Astrocyte of the cerebellum (primary cell): Measurements from ENCODE around the gene SEMG1.

ENCODE experiments used
- DNase-seq: peaks from one replicate; pipeline ENCODE4 v3.0.0-alpha.2; 2011; ENCODE audit warnings: low read depth
- H3K4me3 ChIP-seq: 2 replicates; pipeline ENCODE4 v1.5.1; 2011; ENCODE audit warnings: mild to moderate bottlenecking, low read depth, low read length, moderate library complexity
- in situ Hi-C: cut with HindIII; loops from 2 replicates; pipeline ENCODE4 v1.10.0; 2017; ENCODE audit warnings: low sequenced_read_pairs
- TF ChIP-seq, protein P1 (sequence below): IDR thresholded peaks from 2 replicates; pipeline ENCODE4 v1.5.1; 2012; ENCODE audit warnings: low read length, low read depth, moderate library complexity, mild to moderate bottlenecking; ENCODE audit errors: missing control alignments

Gene SEMG1, protein sequence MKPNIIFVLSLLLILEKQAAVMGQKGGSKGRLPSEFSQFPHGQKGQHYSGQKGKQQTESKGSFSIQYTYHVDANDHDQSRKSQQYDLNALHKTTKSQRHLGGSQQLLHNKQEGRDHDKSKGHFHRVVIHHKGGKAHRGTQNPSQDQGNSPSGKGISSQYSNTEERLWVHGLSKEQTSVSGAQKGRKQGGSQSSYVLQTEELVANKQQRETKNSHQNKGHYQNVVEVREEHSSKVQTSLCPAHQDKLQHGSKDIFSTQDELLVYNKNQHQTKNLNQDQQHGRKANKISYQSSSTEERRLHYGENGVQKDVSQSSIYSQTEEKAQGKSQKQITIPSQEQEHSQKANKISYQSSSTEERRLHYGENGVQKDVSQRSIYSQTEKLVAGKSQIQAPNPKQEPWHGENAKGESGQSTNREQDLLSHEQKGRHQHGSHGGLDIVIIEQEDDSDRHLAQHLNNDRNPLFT

DNA sequence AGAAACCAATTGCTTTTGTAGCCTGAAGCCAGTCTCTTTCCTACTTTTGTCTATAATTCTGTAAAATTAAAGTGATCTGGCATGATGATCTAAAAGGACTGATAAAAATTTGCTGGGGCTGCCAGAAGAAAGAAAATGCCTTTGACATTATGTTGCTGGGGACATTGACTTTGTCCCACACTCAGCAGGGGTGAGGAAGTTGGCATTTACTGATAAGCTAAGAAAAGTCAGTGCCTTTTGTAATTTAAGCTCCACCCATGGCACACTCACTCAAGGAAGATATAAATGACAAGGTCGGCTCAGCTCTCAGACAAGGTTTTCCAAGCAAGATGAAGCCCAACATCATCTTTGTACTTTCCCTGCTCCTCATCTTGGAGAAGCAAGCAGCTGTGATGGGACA lies at the start of gene SEMG1:
Gene SEMG1, plus strand, starts transcription at position 309 of the 400 bp plus-strand sequence. Its CDS starts 21 bp downstream, at position 330.
- H3K4me3 ChIP-seq: no peak within 1 kb of the TSS
- no peak for DNase-seq
- in situ Hi-C loops: no loop called here
- TF ChIP-seq, protein P1, sequence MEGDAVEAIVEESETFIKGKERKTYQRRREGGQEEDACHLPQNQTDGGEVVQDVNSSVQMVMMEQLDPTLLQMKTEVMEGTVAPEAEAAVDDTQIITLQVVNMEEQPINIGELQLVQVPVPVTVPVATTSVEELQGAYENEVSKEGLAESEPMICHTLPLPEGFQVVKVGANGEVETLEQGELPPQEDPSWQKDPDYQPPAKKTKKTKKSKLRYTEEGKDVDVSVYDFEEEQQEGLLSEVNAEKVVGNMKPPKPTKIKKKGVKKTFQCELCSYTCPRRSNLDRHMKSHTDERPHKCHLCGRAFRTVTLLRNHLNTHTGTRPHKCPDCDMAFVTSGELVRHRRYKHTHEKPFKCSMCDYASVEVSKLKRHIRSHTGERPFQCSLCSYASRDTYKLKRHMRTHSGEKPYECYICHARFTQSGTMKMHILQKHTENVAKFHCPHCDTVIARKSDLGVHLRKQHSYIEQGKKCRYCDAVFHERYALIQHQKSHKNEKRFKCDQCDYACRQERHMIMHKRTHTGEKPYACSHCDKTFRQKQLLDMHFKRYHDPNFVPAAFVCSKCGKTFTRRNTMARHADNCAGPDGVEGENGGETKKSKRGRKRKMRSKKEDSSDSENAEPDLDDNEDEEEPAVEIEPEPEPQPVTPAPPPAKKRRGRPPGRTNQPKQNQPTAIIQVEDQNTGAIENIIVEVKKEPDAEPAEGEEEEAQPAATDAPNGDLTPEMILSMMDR: no peak

DNA sequence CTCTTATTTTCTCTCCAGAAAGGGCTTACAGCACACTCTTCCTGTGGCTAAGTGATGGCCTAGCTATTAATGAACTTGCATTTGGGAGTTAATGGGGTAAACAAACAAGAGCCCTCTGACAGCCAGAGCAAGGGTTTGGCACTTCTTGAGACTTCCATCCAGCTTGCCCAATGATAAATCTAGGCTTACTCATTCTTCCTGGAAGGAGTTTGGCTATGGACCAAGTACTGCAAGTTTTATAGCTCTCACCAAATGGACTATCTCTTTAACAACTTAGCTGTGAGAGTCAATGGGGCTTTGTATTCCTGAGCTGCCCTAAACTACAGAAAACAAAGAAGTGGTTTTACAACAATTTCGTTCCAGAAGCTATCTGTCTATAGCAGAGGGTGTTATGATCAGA lies 48.9 kb upstream of the SEMG1 start:
- DNase-seq: peak; percentile 35
- no peak overlapping the region for H3K4me3 ChIP-seq
- TF ChIP-seq, protein P1: no peak
- in situ Hi-C loops: no loop called here

DNA sequence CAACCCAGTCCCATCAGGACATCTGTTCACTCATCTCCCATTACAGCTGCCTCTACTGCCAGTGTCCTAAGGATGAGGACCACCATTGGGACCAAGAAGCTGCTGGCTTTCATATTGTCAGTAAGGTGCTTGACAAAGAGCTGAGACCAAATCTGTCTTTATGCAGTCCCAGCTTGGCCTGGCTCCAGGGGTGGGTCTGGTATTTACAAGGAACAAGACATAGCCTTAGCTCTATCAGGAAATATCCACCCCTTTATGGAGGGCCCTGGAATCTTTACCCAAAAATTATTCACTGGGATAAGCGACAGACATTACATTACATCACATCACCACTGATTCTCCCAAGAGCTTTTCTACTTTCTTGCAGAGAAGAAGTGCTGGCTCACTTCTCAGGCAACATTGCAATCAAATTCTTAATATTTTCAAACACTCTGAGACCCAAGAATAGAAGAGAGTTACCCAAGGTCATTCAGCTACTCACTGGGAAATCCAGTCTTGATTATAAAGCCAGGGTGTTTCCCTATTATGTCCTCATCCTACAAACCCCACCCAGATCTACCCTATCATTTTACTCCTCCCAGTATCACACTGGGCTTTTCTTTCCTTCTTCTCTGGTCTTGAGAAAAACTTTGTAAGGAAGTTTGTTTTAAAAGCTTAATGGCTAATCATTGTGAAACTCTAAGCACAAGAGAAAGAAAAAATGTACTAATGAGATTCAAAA lies 43.6 kb upstream of the SEMG1 start:
- no peak for DNase-seq
- no peak overlapping the region for H3K4me3 ChIP-seq
- TF ChIP-seq, protein P1: no peak
- in situ Hi-C loops: no loop called here

DNA sequence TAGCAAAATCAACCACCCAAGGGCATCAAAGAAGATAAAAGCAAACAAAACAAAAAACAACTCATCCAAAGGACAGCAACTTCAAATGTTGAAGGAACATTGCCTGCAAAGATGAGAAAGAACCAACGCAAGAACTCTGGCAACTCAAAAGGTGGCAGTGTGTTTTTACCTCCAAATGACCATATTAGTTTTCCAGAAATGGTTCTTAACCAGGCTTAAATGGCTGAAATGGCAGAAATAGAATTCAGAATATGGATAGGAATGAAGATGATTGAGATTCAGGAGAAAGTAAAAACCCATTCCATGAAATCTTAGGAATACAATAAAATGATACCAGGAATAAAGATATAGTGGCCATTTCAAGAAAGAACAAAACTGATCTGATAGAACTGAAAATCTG lies 41.9 kb upstream of the SEMG1 start:
- no peak overlapping the region for H3K4me3 ChIP-seq
- TF ChIP-seq, protein P1: no peak
- in situ Hi-C loops: no loop called here
- no peak for DNase-seq

DNA sequence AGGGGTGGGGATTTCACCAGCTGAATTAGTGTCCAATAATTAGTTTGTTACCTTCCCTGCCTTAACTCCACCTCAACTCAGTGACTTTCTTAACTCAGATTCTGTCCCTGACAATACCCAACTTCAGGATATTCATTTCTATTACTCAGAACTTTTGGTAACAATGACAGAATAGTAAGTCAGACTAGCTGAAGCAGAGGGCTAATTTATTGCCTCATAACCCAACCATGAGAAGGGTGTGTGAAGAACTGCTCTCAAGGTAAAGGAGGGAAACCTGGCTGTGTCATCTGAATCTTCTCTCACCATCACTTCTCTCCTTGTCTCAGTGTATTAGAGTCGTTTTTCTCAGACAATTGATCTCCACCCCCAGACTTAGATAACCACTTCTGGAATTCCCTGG lies 33.3 kb upstream of the SEMG1 start:
- TF ChIP-seq, protein P1: no peak
- in situ Hi-C loops: no loop called here
- no peak overlapping the region for H3K4me3 ChIP-seq
- DNase-seq: no peak

DNA sequence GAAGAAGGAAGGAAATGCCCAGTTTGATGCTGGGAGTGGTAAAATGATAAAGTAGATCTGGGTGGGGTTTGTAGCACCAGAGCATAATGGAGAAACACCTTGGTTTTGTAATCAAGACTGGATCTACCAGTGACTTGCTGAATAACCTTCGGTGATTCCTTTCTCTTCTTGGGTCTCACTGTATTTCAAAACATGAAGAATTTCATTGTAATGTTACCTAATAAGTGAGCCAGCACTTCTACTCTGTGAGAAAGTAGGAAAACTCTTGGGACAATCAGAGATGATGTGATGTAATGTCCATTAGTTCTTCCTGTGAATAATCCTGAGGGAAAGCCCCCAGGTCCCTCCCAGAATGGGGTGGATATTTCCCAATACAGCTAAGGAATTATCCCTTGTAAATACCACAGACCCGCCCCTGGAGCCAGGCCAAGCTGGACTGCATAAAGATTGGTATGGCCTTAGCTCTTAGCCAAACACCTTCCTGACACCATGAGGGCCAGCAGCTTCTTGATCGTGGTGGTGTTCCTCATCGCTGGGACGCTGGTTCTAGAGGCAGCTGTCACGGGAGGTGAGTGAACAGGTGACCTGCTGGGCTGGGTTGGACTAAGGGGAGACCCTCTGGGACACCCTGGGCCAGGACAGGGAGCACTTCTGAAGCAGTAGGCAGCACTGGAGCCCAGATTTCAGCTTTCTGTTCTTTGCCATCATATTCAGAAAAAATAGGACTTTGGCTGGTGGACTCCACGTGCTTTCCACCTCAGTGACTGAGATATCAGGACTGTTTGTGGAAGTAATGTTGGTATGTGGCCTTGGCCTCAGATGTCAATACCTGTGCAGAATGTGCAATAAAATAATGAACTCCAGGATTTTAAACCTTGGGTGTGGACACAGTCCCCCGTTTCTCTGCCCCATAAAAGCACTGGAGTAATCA lies 32.1 kb upstream of the SEMG1 start, which contains the start of gene PI3:
Gene PI3, plus strand, starts transcription at position 469 of the 931 bp plus-strand sequence. Its CDS starts 21 bp downstream, at position 490.
- DNase-seq: no peak
- no peak within 1 kb of the TSS for H3K4me3 ChIP-seq
- in situ Hi-C loops: no loop called here
- TF ChIP-seq, protein P1: no peak
